HG03159 (cell line): ENCODE data around the gene BAIAP2L2.
"Not testable (repeated sequence)": the region's sequence is repeated elsewhere in the genome, so short reads cannot be mapped to it uniquely, and the experiment has no call there.

Experiments
- ATAC-seq: cut with Tn5 transposase; IDR thresholded peaks from one replicate; pipeline ENCODE4 v1.9.1; 2021; ENCODE audit warnings: mild to moderate bottlenecking, moderate library complexity; ENCODE audit not compliant: unreplicated experiment

Gene BAIAP2L2, protein sequence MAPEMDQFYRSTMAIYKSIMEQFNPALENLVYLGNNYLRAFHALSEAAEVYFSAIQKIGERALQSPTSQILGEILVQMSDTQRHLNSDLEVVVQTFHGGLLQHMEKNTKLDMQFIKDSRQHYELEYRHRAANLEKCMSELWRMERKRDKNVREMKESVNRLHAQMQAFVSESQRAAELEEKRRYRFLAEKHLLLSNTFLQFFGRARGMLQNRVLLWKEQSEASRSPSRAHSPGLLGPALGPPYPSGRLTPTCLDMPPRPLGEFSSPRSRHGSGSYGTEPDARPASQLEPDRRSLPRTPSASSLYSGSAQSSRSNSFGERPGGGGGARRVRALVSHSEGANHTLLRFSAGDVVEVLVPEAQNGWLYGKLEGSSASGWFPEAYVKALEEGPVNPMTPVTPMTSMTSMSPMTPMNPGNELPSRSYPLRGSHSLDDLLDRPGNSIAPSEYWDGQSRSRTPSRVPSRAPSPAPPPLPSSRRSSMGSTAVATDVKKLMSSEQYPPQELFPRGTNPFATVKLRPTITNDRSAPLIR

DNA sequence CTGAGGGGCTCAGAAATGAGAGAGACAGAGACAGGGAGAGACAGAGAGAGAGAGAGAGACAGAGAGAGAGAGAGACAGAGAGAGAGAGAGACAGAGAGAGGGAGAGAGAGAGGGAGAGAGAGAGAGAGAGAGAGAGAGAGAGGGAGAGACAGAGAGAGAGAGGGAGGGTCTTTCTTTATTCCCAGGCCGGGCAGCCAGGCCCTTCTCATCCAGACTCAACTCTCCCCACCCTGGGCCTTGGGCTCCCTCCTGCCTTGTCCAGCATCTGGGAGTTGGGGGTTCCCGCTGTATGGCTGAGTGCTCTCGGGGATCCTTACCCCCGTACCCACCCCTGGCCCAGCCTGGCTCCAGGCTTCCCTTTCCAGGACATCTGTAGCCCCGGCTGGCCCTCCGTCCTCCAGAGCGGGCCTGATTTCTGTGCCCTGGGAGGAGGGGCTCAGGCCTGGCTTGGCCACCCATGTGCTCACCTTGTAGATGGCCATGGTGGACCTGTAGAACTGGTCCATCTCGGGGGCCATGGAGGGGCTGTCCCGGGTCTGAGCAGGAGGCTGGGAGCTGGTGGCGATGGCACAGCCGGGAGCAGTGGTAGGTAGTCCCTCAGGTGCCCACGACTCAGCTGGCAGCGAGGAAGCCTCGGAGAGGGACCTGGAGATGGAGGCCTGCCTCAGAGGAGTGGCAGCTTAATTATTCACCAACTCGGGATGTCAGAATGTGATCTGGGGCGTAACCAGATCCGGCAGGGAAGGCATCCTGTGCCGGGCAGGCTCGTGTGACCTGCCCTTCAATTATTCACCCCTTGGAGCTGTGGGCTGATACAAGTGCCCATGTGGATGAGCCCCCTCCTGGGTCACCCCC, at the start of gene BAIAP2L2:
TSS of gene BAIAP2L2 (minus strand) at position 677 of the 855 bp plus-strand sequence. CDS start at position 518, 159 bp downstream.
- ATAC-seq: no peak

DNA sequence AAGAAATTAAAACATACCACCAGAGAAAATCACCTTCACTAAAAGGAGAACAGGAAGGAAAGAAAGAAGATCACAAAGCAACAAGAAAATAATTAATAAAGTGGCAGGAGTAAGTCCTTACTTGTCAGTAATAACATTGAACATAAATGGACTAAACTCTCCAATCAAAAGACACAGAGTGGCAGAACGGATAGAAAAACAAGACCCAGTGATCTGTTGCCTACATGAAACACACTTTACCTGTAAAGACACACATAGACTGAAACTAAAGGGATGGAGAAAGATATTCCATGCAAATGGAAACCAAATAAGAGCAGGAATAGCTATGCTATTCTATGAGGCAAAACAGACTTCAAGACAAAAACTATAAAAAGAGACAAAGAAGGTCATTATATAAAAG, 45.2 kb upstream of the BAIAP2L2 start:
- no peak for ATAC-seq

DNA sequence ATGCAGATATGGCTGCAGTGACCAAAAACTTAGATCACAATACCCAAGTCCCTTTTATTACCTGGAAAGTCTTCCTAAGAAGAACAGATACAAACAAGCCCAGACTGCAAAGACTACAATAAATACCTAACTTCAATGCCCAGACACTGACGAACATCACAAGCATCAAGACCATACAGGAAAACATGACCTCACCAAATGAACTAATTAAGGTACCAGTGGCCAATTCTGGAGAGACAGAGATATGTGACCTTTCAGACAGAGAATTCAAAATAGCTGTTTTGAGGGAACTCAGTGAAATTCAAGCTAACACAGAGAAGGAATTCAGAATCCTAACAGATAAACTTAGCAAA, 44.1 kb upstream of the BAIAP2L2 start:
- not testable (repeated sequence) for ATAC-seq

DNA sequence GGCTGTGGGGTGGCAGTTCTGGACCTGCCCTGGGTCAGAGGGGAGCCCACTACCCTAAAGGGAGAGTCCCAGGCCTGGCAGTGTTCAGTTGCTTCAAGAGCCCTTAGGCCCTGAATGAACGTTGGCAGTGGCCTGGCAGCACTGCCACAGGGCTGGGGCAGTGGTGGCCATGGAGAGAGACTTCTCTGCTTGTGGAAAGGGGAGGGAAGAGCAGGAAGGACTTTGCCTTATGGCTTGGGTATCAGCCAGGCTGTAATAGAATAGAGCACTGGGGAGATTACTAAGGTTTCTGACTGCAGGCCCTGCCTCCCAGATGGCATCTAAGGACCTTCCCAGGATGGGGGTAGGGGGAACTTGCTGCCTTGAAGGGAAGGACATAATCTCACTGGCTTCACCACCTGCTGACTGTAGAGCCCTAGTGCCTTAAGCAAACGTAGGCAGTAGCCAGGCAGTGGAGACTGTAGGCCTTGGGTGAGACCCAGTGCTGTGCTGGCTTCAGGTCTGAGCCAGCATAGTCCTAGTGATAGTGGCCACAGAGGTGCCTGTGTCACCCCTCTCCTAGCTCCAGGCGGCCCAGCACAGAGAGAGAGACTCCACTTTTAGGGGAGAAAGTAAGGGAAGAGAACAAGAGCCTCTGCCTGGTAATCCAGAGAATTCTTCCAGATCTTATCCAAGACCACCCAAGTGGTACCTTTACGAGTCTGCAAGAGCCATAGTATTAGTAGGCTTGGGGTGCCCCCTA, 43.5 kb upstream of the BAIAP2L2 start:
- ATAC-seq: no peak

DNA sequence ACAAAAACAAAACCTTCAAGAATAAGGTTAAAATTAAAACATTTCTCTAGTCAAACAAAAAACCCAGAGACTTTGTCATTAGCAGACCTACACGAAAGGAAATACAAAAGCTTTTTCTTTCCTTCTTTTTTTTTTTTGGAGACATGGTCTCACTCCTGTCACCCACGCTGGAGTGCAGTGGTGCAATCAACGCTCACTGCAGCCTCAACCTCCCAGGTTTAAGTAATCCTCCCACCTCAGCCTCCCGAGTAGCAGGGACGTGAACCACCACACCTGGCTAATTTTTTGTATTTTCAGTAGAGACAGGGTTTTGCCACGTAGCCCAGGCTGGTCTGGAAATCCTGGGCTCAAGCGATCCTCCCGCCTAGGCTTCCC, 40.6 kb upstream of the BAIAP2L2 start:
- ATAC-seq: no peak

DNA sequence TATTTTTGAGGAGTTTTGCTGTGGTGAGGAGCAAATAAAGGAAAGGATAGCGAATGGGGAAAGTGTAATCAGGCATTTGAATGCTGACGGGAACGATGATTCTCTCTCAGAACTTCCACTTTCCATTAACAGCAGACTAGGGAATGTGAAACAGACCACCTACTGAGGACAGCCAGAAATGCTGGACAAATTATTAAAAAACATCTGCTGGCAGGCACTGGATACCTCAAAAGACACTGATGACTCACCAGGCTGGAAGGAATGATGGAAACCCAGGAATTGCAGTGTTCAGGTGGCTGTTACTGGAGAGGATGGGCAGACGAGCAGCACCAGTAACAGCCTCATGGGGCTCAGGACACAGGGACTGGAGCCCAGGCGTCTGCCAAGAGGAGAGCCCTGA, 37.8 kb upstream of the BAIAP2L2 start:
- ATAC-seq: no peak

DNA sequence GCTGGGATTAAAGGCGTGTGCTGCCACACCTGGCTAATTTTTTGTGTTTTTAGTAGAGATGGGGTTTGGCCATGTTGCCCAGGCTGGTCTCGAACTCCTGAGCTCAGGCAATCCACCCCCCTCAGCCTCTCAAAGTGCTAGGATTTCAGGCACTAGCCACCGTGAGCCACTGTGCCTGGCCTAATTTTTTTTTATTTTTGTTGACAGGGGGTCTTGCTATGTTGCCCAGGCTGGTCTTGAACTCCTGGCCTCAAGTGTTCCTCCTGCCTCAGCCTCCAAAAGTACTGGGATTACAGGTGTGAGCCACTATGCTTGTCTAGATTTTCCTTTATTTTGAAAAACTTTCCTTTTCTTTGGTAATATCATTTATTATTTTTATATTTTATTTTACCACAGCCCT, 35.7 kb upstream of the BAIAP2L2 start:
- not testable (repeated sequence) for ATAC-seq

DNA sequence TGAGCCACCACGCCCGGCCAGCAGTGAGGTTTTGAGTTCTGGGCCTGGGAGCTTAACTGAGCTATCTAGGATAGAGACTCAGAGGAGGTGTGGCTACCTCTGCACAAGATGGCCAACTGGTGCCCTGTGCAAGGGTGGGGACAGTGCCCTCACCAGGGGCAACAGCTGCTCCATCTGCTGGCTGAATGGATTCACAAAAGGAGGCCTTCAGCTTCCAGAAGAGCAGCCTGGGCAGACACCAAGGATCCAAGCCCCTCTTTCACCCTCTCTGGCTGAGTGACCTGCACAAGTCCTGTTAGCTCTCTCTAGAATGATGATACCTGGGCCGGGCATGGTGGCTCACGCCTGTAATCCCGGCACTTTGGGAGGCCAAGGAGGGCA, 33.5 kb upstream of the BAIAP2L2 start:
- ATAC-seq: no peak

DNA sequence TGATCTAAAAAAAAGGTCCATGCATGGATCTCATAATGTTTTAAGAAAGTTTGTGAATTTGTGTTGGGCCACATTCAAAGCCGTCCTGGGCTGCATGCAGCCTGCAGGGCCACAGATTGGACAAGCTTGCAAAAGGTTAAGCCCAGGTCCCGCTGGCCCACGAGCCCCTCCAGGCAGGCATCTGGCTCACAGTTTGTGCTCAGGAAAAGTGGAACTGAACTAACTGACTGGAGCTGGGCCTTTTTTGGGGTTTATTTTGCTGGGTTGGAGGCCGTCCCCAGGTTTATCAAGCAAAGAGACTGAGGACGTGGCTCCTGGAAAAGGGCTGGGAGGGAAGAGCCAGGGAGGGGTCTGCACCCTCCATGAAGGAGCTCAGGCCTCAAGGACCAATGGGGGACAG, 32.1 kb upstream of the BAIAP2L2 start:
- ATAC-seq: no peak

DNA sequence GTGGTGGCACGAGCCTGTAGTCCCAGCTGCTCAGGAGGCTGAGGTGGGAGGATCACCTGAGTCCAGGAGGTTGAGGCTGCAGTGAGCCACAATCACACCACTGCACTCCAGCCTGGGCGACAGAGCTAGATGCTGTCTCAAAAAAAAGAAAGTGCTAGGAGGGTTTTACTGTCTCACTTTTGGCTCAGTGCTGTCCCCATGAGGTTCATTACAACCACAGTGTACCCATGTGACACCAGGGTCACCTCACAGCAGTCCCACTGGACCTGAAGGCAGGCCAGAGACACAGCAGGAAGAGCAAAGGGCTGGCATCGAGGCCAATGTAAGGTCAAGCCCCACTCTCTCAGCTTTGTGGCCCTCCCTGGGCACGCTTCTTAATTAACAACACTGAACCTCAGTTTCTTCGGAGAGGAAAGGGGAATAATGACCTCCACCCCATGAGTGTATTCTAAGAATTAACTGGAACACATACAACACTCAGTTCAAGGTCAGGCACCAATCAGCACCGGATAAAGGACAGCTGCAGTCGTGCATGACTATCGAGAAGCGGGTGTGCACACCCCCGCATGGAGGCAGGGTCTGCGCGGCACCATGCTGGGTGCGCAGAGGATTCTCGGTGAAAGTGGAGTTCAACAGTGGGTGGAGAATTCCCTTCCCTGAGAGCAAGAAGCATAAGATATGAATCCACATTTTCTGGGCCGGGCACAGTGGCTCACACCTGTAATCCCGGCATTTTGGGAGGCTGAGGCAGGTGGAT, 30.9 kb upstream of the BAIAP2L2 start:
- ATAC-seq: no peak

DNA sequence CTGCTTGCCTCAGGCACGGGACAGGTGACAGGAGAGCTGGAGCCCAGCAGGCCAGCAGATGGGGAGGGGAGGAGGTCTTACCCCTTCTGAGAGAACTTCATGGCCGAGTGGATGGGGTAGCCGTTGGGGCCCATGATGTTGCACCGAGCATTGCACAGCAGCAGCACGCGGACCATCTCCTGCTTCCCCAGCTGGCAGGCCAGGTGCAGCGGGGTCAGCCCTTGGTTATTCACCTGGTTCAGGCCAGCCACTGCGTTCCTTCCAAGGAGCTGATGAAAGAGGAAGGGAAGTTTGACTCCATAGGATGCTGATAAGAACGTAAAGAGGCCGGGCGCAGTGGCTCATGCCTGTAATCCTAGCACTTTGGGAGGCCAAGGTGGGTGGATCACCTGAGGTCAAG, 29.4 kb upstream of the BAIAP2L2 start:
- ATAC-seq: no peak

DNA sequence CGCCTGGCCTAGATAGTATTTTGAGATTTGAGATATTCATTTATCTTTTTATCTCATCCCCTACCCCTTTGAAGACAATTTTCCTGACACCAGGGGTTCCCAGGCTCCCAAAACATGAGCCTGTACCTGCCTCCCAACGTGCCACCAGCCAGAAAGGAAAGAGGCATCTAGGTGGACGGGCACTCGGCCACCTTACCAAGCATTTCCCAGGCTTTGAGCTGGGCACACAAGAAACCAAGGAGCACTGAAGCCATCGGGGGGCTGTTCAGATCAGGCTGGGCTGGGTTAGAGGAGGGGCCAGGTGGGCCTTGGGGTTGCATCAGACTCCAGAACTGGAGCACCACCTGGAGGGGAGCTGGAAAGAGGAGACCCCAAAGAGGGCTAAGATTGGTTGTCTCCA, 28.5 kb upstream of the BAIAP2L2 start:
- no peak for ATAC-seq

DNA sequence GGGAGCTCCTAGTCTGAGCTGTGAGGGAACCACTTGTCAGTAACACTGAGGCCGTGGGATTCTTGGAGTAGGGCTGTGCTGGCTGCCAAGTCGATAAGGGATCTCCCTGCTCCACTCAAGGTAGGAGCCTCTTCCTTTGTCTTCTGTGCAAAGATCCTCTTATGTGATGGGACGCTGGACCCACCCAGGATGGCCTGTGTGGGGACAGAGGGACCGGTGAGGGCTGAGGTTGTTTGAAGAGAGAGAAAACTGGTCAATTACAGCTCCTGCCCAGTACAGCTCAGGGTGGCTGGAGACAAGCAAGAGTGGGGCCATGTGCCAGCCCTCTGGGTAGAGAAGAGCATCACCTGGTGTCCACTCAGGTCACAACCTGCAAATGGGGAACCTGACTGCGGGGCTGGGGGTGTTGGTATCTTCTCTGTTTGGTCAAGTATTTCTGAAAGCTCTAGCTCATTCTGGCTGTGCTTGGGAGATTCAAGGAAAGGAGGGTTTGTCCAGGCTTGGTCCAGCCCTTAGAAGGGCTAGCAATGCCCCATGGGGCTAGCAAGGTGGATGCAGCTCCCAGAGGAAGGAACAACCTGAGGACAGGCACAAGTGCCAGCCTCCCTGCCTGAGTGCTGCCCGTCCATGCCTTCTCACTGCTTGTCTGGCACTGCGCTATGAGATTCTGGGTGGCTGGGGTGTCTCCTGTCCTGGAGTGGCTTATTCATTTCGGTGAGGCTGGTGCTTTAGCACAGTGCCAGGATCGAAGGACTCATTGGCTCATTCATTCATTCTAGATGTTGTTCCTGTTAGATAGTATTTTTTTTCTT, 27.6 kb upstream of the BAIAP2L2 start:
- ATAC-seq: no peak

DNA sequence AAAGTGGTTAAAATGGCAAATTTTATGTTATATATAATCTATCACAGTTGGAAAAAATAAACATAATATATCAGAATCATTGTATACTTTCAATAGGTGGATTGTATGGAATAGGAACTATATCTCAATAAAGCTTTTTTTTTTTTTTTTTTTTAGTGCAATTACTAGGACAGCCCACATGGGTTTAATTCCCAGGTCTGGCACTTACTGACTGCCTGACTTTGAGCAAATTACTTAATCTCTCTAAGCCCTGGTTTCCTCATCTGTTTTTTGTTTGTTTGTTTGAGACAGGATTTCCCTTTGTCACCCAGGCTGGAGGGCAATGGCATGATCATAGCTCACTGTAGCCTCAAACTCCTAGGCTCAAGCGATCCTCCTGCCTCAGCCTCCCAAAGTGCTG, 26.1 kb upstream of the BAIAP2L2 start:
- ATAC-seq: no peak

DNA sequence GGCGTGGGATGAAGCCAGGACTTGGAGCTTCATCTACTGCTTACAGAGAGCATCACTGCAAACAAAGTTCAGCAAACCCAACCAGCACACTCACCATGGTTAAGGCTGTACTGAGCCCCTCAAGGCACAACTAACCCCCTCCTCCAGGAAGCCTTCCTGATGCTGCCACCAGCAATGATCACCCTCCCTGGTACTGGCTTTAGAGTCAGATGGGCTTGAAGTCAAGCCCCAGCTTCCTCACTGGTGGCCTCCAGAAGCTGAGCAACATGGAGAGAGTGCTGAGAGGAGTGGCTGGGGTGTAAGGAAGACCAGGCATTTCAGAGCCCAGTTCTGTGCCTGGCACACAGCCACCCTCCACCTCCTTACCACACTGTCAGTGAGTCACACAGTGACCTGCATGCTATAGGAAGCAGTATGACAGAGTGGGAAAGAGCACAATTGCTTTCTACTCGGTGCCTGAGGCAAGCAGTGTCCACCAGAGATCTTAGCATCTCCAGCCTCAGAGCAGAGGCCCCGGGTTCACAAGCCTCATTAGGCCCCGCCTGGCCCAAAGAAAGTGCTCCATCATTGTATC, 24.7 kb upstream of the BAIAP2L2 start:
- no peak for ATAC-seq

DNA sequence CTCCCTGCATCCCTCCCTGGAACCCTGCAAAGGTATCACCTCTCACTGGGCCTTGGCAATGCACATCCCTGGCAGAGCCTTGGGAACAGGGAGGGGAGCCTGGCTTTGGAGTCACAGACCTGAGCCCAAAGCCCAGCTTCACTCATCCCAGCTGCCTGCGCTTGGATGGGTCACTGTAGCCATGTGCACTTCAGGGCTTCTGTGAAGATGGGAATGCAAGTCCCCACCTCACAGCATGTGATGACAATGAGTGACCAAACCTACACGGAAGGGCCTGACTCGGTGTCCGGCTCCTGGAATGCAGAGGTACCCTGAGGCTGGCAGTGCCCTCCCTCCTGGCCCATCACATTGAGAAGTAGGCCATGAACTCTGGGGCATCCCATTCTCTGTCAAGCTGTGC, 22.8 kb upstream of the BAIAP2L2 start:
- ATAC-seq: no peak

DNA sequence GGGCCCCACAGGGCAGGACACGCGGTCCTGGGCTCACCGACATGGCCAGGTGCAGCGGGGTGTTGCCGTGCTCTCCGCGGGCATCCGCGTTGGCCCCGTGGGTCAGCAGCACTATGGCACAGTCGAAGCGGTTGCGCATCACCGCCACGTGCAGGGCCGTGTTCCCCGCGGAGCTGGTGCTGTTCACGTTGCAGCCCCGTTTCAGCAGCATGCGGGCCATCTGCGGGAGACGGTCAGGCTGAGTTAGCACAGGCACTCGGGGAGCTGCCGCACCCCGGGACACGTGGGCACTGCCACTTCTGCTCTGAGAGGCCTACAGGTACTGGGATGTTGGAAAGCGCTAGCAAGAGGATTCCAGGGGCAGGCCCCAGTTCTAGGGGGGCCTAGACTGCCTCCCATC, 22.3 kb upstream of the BAIAP2L2 start:
- no peak for ATAC-seq

DNA sequence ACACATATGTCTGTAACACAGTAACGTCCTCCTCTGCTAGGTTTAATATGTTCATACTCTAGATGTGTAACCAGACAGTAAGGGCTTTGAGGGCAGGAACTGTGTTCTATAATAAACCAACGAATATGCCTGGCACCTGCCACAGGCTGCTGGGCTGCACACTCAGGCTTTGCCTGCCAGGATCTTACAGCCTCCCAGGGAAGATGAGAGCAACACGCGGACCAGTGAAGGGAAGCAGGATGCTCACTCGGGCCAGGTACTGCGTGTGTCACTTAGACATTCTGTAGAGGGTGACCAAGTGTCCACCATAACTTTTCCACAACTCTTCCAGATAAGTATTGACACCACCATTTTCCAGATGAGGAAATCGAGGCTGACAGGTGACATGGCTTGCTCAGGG, 21.7 kb upstream of the BAIAP2L2 start:
- ATAC-seq: no peak

DNA sequence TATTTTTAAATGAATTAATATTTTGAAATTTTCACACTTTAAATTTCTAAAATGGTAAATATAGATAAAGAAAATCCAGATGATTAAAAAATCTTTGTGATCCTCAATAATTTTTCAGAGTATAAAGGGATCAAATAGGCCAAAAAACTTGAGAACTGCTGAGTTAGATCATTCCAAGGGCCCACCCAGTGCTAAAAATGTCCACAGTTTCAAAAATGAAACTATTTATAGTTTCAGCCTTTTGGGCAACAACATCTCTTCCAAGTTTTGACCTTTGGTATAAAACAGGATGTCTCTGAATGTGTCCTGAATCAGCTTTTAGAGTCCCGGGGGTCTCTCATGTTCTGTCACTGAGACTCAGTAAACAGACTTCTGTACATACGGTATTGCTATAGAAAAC, 20.9 kb upstream of the BAIAP2L2 start:
- ATAC-seq: no peak
